ENCODE measurements around the gene SERBP1.
"Not testable (repeated sequence)": the region's sequence is repeated elsewhere in the genome, so short reads cannot be mapped to it uniquely, and the experiment has no call there.

SERBP1 gene

DNA sequence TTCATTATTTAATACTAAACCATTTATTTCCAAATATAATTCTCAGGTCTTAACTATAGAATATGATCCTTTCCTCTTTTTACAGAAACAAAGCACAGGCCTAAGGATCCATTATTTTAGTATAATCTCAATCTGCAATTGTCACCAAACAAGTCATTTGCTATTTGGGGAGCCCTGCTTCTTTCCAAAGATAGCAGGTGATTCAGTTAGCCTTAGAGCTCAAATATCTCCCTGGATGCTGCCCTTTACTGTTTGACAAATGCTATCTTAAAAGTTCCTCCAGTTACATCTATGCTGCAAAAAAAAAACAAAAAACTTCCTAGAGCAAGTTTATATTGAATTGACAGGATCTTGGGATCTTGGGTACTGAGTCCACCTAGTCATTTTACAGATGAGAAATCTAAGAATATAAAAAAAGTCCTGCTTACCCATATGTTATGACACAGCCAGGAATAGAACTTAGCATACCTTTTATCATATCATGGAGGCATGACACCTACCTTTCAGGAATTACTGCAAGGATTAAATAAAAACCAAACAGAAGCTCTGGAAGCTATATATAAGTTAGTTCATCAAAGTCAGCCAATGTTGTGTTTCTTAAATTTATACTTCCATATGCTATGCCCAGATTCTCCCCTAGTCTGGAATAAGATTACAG is 9.2 kb downstream of the SERBP1 start:
- TF ChIP-seq, protein P1, sequence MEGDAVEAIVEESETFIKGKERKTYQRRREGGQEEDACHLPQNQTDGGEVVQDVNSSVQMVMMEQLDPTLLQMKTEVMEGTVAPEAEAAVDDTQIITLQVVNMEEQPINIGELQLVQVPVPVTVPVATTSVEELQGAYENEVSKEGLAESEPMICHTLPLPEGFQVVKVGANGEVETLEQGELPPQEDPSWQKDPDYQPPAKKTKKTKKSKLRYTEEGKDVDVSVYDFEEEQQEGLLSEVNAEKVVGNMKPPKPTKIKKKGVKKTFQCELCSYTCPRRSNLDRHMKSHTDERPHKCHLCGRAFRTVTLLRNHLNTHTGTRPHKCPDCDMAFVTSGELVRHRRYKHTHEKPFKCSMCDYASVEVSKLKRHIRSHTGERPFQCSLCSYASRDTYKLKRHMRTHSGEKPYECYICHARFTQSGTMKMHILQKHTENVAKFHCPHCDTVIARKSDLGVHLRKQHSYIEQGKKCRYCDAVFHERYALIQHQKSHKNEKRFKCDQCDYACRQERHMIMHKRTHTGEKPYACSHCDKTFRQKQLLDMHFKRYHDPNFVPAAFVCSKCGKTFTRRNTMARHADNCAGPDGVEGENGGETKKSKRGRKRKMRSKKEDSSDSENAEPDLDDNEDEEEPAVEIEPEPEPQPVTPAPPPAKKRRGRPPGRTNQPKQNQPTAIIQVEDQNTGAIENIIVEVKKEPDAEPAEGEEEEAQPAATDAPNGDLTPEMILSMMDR (IDR thresholded peaks at IDR 0.05; ENCODE audit: insufficient read depth, low read length, missing control alignments): no peak
- CTCF ChIA-PET: interaction anchor here (1.3 kb wide), 1 partner anchor 13 kb away, joined by 3 read pairs; no protein-coding TSS in a partner anchor
- POLR2A ChIA-PET: no interaction called here
- DNase-seq (ENCODE audit: low read depth, low spot score): no peak
- H3K4me3 ChIP-seq (ENCODE audit: low read depth, low read length): no peak overlapping the region

DNA sequence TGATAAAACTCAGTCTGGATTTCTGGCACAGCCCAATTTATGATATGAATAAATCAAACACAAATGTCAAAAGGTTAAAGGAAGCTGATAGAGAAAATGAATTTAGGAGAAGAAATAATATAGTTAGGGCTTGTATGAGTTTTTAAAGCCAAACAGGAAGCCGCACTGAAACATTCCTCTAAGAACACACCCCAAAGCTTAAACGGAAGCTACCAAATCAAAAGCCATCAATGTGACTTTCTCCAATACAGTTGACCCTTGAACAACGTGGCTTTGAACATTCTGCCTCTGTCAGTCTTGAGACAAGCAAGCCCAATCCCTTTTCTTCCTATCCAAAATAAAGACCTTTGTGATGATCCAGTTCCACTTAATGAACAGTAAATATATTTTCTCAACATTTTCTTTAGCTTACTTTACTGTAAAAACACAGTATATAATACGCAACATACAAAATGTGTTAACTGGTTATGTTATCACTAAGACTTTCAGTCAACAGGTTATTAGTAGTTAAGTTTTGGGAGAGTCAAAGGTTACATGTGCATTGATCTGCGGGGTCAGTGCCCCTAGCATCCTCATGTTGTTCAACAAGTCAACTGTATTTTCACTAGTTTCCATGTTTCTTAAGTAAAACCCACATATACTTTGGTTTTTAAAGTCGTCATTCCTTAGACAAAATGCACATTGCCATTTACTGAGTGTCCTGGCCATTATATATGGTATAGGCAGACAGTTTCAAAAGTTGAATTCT is 11.2 kb downstream of the SERBP1 start:
- CTCF ChIA-PET: interaction anchor here (1.3 to 1.6 kb wide), 3 partner anchors 11 to 81 kb away, joined by 4 to 5 read pairs (median 4); partner anchors contain the start of gene SERBP1
- H3K4me3 ChIP-seq (ENCODE audit: low read depth, low read length): no peak overlapping the region
- TF ChIP-seq, protein P1 (IDR thresholded peaks at IDR 0.05; ENCODE audit: insufficient read depth, low read length, missing control alignments): no peak
- POLR2A ChIA-PET: interaction anchor here (0.6 to 0.8 kb wide), 2 partner anchors 11 to 29 kb away, joined by 3 to 5 read pairs; partner anchors contain the start of gene SERBP1
- no peak for DNase-seq (ENCODE audit: low read depth, low spot score)

DNA sequence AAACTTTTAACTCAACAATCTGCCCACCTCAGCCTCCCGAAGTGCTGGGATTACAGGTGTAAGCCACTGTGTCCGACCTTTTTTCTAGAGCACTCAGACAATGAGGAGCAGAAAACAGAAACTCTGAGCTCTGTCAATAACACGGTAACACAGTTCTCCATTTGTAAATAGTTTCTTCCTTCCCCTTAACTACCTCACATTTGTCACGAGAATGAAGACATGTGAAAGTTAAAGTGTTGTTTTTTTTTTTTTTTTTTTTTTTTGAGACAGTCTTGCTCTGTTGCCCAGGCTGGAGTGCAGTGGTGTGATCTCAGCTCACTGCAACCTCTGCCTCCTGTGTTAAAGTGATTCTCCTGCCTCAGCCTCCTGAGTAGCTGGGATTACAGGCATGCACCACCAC is 12.5 kb downstream of the SERBP1 start:
- CTCF ChIA-PET: interaction anchor here (1.3 kb wide), 1 partner anchor 69 kb away, joined by 4 read pairs; no protein-coding TSS in a partner anchor

DNA sequence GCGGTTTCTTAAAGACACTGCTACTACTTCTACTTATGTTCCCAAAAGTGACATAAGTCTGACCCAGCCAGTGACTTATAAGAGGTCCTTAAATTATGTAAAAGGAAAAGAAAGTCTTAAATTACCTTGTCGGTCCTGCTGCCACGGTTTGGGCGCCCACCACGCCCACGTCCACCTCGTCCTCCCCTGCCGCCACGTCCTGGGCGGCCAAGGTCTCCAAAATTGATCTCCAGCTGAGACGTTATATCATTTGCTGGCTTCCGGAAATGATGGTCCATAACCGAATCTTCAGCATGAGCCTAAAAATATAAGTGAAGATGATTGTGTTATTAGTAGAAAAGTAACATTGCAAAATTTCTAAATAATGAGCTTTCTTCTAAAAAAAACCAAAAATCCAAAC is 15.2 kb downstream of the SERBP1 start:
- CTCF ChIA-PET: interaction anchor here (1.8 to 2.1 kb wide), 2 partner anchors 11 to 85 kb away, joined by 5 to 8 read pairs; no protein-coding TSS in a partner anchor
- no peak overlapping the region for H3K4me3 ChIP-seq (ENCODE audit: low read depth, low read length)
- DNase-seq (ENCODE audit: low read depth, low spot score): no peak
- POLR2A ChIA-PET: interaction anchor here (0.6 kb wide), 1 partner anchor 122 kb away, joined by 3 read pairs; no protein-coding TSS in a partner anchor
- TF ChIP-seq, protein P1 (IDR thresholded peaks at IDR 0.05; ENCODE audit: insufficient read depth, low read length, missing control alignments): no peak

More for the DNA sequence above, 12.5 kb downstream of the SERBP1 start:
- H3K4me3 ChIP-seq (ENCODE audit: low read depth, low read length); POLR2A ChIA-PET; DNase-seq (ENCODE audit: low read depth, low spot score): not testable (repeated sequence)

DNA sequence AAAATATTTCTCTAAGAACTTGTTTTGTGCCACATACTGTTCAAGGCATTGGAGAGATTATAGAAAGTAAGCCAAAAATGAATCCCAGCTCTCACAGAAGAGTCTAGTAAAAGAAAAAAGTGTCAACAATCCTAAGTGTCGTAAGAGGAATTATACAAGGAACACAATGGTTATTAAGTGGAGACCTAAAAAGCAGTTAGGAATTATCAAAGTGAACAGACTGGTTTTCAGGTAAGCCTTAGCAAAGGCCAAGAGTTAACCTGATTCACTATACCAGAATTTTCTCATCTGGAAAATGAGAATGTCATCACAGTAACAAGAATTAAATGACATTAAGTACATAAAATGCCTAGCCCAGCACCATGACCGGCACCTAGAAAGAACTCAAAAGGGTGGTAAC is 15.6 kb downstream of the SERBP1 start:
- CTCF ChIA-PET: no interaction called here
- no peak for DNase-seq (ENCODE audit: low read depth, low spot score)
- POLR2A ChIA-PET: interaction anchor here (0.6 kb wide), 1 partner anchor 121 kb away, joined by 3 read pairs; no protein-coding TSS in a partner anchor
- TF ChIP-seq, protein P1 (IDR thresholded peaks at IDR 0.05; ENCODE audit: insufficient read depth, low read length, missing control alignments): no peak
- H3K4me3 ChIP-seq (ENCODE audit: low read depth, low read length): no peak overlapping the region

DNA sequence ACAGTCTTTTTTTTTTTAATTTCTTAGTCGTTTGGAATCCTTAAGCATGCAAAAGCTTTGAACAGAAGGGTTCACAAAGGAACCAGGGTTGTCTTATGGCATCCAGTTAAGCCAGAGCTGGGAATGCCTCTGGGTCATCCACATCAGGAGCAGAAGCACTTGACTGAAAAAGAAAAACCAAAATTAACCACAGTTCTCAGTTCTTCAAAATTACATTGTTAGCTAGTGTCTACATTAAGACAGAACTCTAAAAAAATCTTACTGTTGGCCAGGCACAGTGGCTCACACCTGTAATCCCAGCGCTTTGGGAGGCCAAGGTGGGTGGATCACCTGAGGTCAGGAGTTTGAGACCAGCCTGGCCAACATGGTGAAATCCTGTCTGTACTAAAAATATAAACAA is 17.1 kb downstream of the SERBP1 start:
- DNase-seq (ENCODE audit: low read depth, low spot score); H3K4me3 ChIP-seq (ENCODE audit: low read depth, low read length); POLR2A ChIA-PET; CTCF ChIA-PET: not testable (repeated sequence)

DNA sequence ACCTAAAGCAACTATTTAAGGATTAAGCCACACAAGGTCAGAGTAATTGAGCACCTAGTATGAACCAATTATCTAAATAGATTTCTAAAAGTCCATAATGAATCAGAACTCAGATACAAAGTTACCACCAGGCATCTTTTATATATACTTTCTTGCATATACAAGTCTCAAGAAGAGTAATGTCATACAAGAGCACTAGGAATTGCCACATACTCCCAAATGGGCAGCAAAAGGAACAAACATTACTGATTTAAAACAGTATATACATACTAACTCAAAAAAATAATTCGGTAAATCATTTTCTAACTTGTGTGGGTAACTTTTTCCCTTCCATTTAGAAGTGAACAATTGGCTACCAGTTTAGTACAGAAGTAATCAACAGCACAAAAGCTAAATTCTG is 22.1 kb downstream of the SERBP1 start:
- ChIA-PET POLR2A (interaction anchor here (0.6 kb wide), 1 partner anchor 47 kb away, joined by 4 read pairs; no protein-coding TSS in a partner anchor), CTCF (interaction anchor here (0.7 to 1.2 kb wide), 2 partner anchors 12 to 13 kb away, joined by 3 read pairs; no protein-coding TSS in a partner anchor)
- TF ChIP-seq, protein P1 (IDR thresholded peaks at IDR 0.05; ENCODE audit: insufficient read depth, low read length, missing control alignments): no peak
- DNase-seq (ENCODE audit: low read depth, low spot score): no peak
- no peak overlapping the region for H3K4me3 ChIP-seq (ENCODE audit: low read depth, low read length)
